ENCODE data around the gene RFNG. TPM values are rescaled to one million over a fixed set of nuclear protein-coding genes. Genes with fewer than 3 reads are reported as not detected.

RFNG gene
- total RNA-seq, 2 donors from 2014 or later, result 39.9 to 45.3 TPM

GRCh38 chr17:82092094-82092586 lies 40.5 kb upstream of the RFNG start:
- ATAC-seq (ENCODE audit: insufficient number of reproducible peaks, low FRiP score, low read depth), result no peak
- H3K27me3 ChIP-seq (replicated peaks; ENCODE audit: insufficient read depth), result no peaks in the 10 kb centered on the region
- no peak overlapping the region for H3K27ac ChIP-seq
- TF ChIP-seq, protein P1, sequence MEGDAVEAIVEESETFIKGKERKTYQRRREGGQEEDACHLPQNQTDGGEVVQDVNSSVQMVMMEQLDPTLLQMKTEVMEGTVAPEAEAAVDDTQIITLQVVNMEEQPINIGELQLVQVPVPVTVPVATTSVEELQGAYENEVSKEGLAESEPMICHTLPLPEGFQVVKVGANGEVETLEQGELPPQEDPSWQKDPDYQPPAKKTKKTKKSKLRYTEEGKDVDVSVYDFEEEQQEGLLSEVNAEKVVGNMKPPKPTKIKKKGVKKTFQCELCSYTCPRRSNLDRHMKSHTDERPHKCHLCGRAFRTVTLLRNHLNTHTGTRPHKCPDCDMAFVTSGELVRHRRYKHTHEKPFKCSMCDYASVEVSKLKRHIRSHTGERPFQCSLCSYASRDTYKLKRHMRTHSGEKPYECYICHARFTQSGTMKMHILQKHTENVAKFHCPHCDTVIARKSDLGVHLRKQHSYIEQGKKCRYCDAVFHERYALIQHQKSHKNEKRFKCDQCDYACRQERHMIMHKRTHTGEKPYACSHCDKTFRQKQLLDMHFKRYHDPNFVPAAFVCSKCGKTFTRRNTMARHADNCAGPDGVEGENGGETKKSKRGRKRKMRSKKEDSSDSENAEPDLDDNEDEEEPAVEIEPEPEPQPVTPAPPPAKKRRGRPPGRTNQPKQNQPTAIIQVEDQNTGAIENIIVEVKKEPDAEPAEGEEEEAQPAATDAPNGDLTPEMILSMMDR (IDR thresholded peaks at IDR 0.05), result no peak
- H3K36me3 ChIP-seq, result peaks cover 67% of the 10 kb centered on the region
- DNase-seq (ENCODE audit: low spot score), result no peak
- no peak overlapping the region for H3K4me3 ChIP-seq
- H3K9me3 ChIP-seq, result no peaks in the 10 kb centered on the region
- peaks cover 9 to 14% of the 10 kb centered on the region in 2 donors for H3K4me1 ChIP-seq (ENCODE audit: control insufficient read depth in 1 of 2, low read depth in 2 of 2)

DNA sequence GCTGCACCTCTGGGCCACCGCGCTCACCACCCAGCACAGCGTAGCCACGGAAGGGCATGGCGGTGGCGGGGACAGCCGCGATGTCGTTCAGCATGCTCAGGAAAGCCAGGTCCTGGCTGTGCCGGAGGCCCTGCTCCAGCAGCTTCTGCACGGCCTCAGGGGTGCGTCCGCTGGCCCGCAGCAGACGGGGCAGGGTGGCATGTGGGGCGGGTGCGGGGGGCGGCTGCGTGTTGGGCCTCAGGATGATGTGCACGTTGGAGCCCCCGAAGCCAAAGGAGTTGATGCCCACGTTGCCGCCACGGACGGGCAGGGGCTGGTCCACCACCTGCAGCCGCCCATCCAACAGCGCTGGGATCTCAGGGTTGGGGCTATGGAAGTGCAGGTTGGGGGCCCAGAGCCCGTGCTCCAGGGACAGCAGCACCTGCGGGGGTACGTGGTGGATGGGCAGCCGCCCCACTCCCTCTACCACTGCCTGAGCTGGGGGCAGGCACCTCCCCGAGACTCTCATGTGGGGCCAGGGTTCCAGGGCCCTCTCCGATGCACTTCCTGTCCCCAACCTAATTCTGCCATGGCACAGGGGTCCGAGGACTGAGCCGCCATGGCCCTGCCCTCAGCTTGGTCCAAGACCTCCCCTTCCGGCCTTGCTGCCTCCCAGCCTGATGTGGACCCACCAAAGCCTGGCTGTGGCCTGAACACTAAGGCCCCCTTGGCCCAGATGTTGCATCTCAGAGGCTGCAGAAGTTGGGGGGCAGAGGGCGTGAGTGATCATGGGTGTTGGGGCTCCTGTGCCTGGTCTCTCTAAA lies 39.9 kb upstream of the RFNG start:
- DNase-seq (ENCODE audit: low spot score) (no peak), ATAC-seq (ENCODE audit: insufficient number of reproducible peaks, low FRiP score, low read depth) (no peak)
- Histone ChIP-seq H3K27me3 (replicated peaks; ENCODE audit: insufficient read depth) (no peaks in the 10 kb centered on the region), H3K4me1 (ENCODE audit: control insufficient read depth in 1 of 2, low read depth in 2 of 2) (peaks cover 2 to 7% of the 10 kb centered on the region in 2 donors), H3K36me3 (peaks cover 73% of the 10 kb centered on the region), H3K9me3 (no peaks in the 10 kb centered on the region), H3K4me3 (no peak overlapping the region), H3K27ac (no peak overlapping the region)
- TF ChIP-seq, protein P1 (IDR thresholded peaks at IDR 0.05), result no peak

GRCh38 chr17:82090549-82091263 lies 39.1 kb upstream of the RFNG start:
- TF ChIP-seq, protein P1 (IDR thresholded peaks at IDR 0.05), result no peak
- Histone ChIP-seq H3K27me3 (replicated peaks; ENCODE audit: insufficient read depth) (no peaks in the 10 kb centered on the region), H3K36me3 (peaks cover 80% of the 10 kb centered on the region), H3K4me3 (no peak overlapping the region), H3K9me3 (no peaks in the 10 kb centered on the region), H3K27ac (no peak overlapping the region), H3K4me1 (ENCODE audit: control insufficient read depth in 1 of 2, low read depth in 2 of 2) (peaks cover 0 to under 1% of the 10 kb centered on the region in 2 donors)
- ATAC-seq (ENCODE audit: insufficient number of reproducible peaks, low FRiP score, low read depth) (no peak), DNase-seq (ENCODE audit: low spot score) (no peak)

- peaks cover 78% of the 10 kb centered on the region for H3K36me3 ChIP-seq
- no peaks in the 10 kb centered on the region for H3K9me3 ChIP-seq
- TF ChIP-seq, protein P1 (IDR thresholded peaks at IDR 0.05), result no peak
- no peak overlapping the region for H3K27ac ChIP-seq
- H3K4me1 ChIP-seq (ENCODE audit: control insufficient read depth in 1 of 2, low read depth in 2 of 2), result no peaks in the 10 kb centered on the region
- H3K27me3 ChIP-seq (replicated peaks; ENCODE audit: insufficient read depth), result no peaks in the 10 kb centered on the region
- ATAC-seq (ENCODE audit: insufficient number of reproducible peaks, low FRiP score, low read depth), result no peak
- no peak overlapping the region for H3K4me3 ChIP-seq
- DNase-seq (ENCODE audit: low spot score), result no peak
Measured at GRCh38 chr17:82089723-82090548, 38.3 kb upstream of the RFNG start.

All from thoracic aorta (tissue), 2 donors.